Stimulated activated naive CD4-positive, alpha-beta T cell (primary cell): ENCODE results near the gene IL7R.

Experiments
- DNase-seq, 6 experiments: peaks; one replicate each; lab custom pipeline; 2025; lab: John Stamatoyannopoulos, UW

The IL7R gene

GRCh38 chr5:35856765-35857351 lies at the start of gene IL7R:
IL7R (plus strand) TSS chr5:35856891; CDS start chr5:35856978, 87 bp downstream.
- peak in 3 of 6 experiments; percentile 74 to 83 (median 82) for DNase-seq

- peak in 2 of 6 experiments; percentile 59 to 73 for DNase-seq
These were observed 46.1 kb upstream of the IL7R start for GRCh38 chr5:35810601-35811000.

- DNase-seq = peak in 3 of 6 experiments; percentile 73 to 87 (median 82)
These were observed 45.5 kb upstream of the IL7R start for GRCh38 chr5:35811108-35811741.

GRCh38 chr5:35813521-35813920 lies 43.2 kb upstream of the IL7R start:
- DNase-seq = no peak

- DNase-seq = peak in 1 of 6 experiments; percentile 34
These were observed 41.4 kb upstream of the IL7R start for GRCh38 chr5:35815089-35815936.

GRCh38 chr5:35816881-35817521 lies 39.7 kb upstream of the IL7R start:
- DNase-seq = no peak

- no peak for DNase-seq
These were observed 37.7 kb upstream of the IL7R start for GRCh38 chr5:35819026-35819425.

- no peak for DNase-seq
These were observed 37.0 kb upstream of the IL7R start for GRCh38 chr5:35819668-35820067.

- no peak for DNase-seq
These were observed 36.0 kb upstream of the IL7R start for GRCh38 chr5:35820735-35821134.

GRCh38 chr5:35821513-35821912 lies 35.2 kb upstream of the IL7R start:
- no peak for DNase-seq

GRCh38 chr5:35822511-35822910 lies 34.2 kb upstream of the IL7R start:
- peak; percentile 18 to 80 (median 52) for DNase-seq

- DNase-seq = no peak
These were observed 33.2 kb upstream of the IL7R start for GRCh38 chr5:35823347-35824098.

GRCh38 chr5:35826056-35826455 lies 30.6 kb upstream of the IL7R start:
- DNase-seq = no peak

- DNase-seq = no peak
These were observed 30.1 kb upstream of the IL7R start for GRCh38 chr5:35826554-35826953.

- no peak for DNase-seq
These were observed 28.6 kb upstream of the IL7R start for GRCh38 chr5:35828082-35828598.

GRCh38 chr5:35830587-35830986 lies 26.1 kb upstream of the IL7R start:
- DNase-seq = peak in 5 of 6 experiments; percentile 52 to 90 (median 81)

- DNase-seq = no peak
These were observed 23.9 kb upstream of the IL7R start for GRCh38 chr5:35832762-35833161.

GRCh38 chr5:35833224-35833623 lies 23.5 kb upstream of the IL7R start:
- DNase-seq = no peak

GRCh38 chr5:35835796-35836742 lies 20.6 kb upstream of the IL7R start:
- peak in 2 of 6 experiments; percentile 14 to 38 for DNase-seq

- DNase-seq = no peak
These were observed 18.2 kb upstream of the IL7R start for GRCh38 chr5:35838370-35839042.
